Transverse colon (tissue), 3 donors: ENCODE measurements around the gene PGR.

ENCODE experiments used
- CTCF ChIP-seq, 5 experiments: fragments of 200-600 bp in 3 of 5; fragments of 450-650 bp in 2 of 5; sonication (generic) in 3 of 5; IDR thresholded peaks; 1 replicate in 2 of 5; 2 replicates in 3 of 5; pipeline ENCODE4 v1.5.1; 2016 to 2017; ENCODE audit warnings: antibody characterized with exemption in 5 of 5, inconsistent platforms in 3 of 5, mild to moderate bottlenecking in 2 of 5, moderate library complexity in 1 of 5
- POLR2A ChIP-seq: fragments of 450-650 bp; IDR thresholded peaks from one replicate; pipeline ENCODE4 v1.6.1; 2016; ENCODE audit warnings: antibody characterized with exemption, mild to moderate bottlenecking, moderate library complexity

- TF ChIP-seq POLR2A (no peak), CTCF (IDR thresholded peaks at IDR 0.05) (no peak)
Measured at GRCh38 chr11:101048479-101048878, 81.1 kb downstream of the PGR start.
